ENCODE data around the gene PARS2. TPM values are rescaled to one million over a fixed set of nuclear protein-coding genes. Genes with fewer than 3 reads are reported as not detected.
"Not testable (repeated sequence)": the region's sequence is repeated elsewhere in the genome, so short reads cannot be mapped to it uniquely, and the experiment has no call there.

The PARS2 gene
- total RNA-seq, 2 donors from 2014 or later = 5.1 to 6.7 TPM

GRCh38 chr1:54784066-54784465 is 19.7 kb upstream of the PARS2 start:
- Mint-ChIP-seq H3K36me3 (no peaks in the 10 kb centered on the region), H3K27ac (no peak overlapping the region), H3K9me3 (no peaks in the 10 kb centered on the region)
- ATAC-seq (no peak), DNase-seq (ENCODE audit: low spot score in 2 of 2) (no peak)

- DNase-seq (ENCODE audit: low spot score in 2 of 2) = no peak
- Mint-ChIP-seq H3K9me3 (no peaks in the 10 kb centered on the region), H3K27ac (peak overlapping the region in 1 of 2 donors; percentile 1), H3K36me3 (no peaks in the 10 kb centered on the region)
- no peak for ATAC-seq
Measured at GRCh38 chr1:54782588-54782987, 18.3 kb upstream of the PARS2 start.

- no peak overlapping the region for H3K27ac Mint-ChIP-seq
- no peaks in the 10 kb centered on the region for H3K9me3 Mint-ChIP-seq
- DNase-seq (ENCODE audit: low spot score in 2 of 2) (no peak), ATAC-seq (no peak)
- H3K36me3 Mint-ChIP-seq = no peaks in the 10 kb centered on the region
Measured at GRCh38 chr1:54782156-54782555, 17.8 kb upstream of the PARS2 start.

- ATAC-seq = no peak
- no peak for DNase-seq (ENCODE audit: low spot score in 2 of 2)
- no peak overlapping the region for H3K27ac Mint-ChIP-seq
- H3K9me3 Mint-ChIP-seq = no peaks in the 10 kb centered on the region
- no peaks in the 10 kb centered on the region for H3K36me3 Mint-ChIP-seq
Measured at GRCh38 chr1:54781023-54781723, 16.9 kb upstream of the PARS2 start.

- no peaks in the 10 kb centered on the region for H3K9me3 Mint-ChIP-seq
- ATAC-seq (no peak), DNase-seq (ENCODE audit: low spot score in 2 of 2) (no peak)
- H3K36me3 Mint-ChIP-seq = no peaks in the 10 kb centered on the region
- H3K27ac Mint-ChIP-seq = no peak overlapping the region
Measured at GRCh38 chr1:54777431-54777830, 13.1 kb upstream of the PARS2 start.

- Mint-ChIP-seq H3K9me3 (no peaks in the 10 kb centered on the region), H3K27ac (no peak overlapping the region)
Measured at GRCh38 chr1:54777011-54777410, 12.7 kb upstream of the PARS2 start.

GRCh38 chr1:54775828-54776721 is 11.8 kb upstream of the PARS2 start:
- H3K36me3 Mint-ChIP-seq; ATAC-seq; H3K9me3 Mint-ChIP-seq; DNase-seq (ENCODE audit: low spot score in 2 of 2): not testable (repeated sequence)
- H3K27ac Mint-ChIP-seq = peak overlapping the region in 1 of 2 donors; percentile 52

More at GRCh38 chr1:54777011-54777410, 12.7 kb upstream of the PARS2 start:
- DNase-seq (ENCODE audit: low spot score in 2 of 2) (no peak), ATAC-seq (no peak)
- H3K36me3 Mint-ChIP-seq = no peaks in the 10 kb centered on the region

- Mint-ChIP-seq H3K27ac (no peak overlapping the region), H3K9me3 (no peaks in the 10 kb centered on the region), H3K36me3 (no peaks in the 10 kb centered on the region)
- no peak for DNase-seq (ENCODE audit: low spot score in 2 of 2)
- ATAC-seq = peak; percentile 49 to 64
Measured at GRCh38 chr1:54774820-54775498, 10.6 kb upstream of the PARS2 start.

- Mint-ChIP-seq H3K9me3 (no peaks in the 10 kb centered on the region), H3K27ac (peak overlapping the region in 1 of 2 donors; percentile 10)
Measured at GRCh38 chr1:54772951-54773350, 8.6 kb upstream of the PARS2 start.

GRCh38 chr1:54768093-54768492 is 3.8 kb upstream of the PARS2 start:
- H3K9me3 Mint-ChIP-seq = no peaks in the 10 kb centered on the region
- no peak for DNase-seq (ENCODE audit: low spot score in 2 of 2)
- H3K36me3 Mint-ChIP-seq = peaks cover 0 to 6% of the 10 kb centered on the region in 2 donors
- ATAC-seq = no peak
- no peak overlapping the region for H3K27ac Mint-ChIP-seq

More at GRCh38 chr1:54772951-54773350, 8.6 kb upstream of the PARS2 start:
- H3K36me3 Mint-ChIP-seq = no peaks in the 10 kb centered on the region
- ATAC-seq = no peak
- DNase-seq (ENCODE audit: low spot score in 2 of 2) = no peak

- DNase-seq (ENCODE audit: low spot score in 2 of 2) (no peak), ATAC-seq (no peak)
- Mint-ChIP-seq H3K27ac (no peak overlapping the region), H3K36me3 (peaks cover 0 to 6% of the 10 kb centered on the region in 2 donors), H3K9me3 (no peaks in the 10 kb centered on the region)
Measured at GRCh38 chr1:54767526-54767925, 3.2 kb upstream of the PARS2 start.

GRCh38 chr1:54766726-54767125 is 2.4 kb upstream of the PARS2 start:
- DNase-seq (ENCODE audit: low spot score in 2 of 2) (no peak), ATAC-seq (no peak)
- H3K27ac Mint-ChIP-seq = no peak overlapping the region
- peaks cover 0 to 6% of the 10 kb centered on the region in 2 donors for H3K36me3 Mint-ChIP-seq
- H3K9me3 Mint-ChIP-seq = no peaks in the 10 kb centered on the region

GRCh38 chr1:54764922-54765561 is 719 bp upstream of the PARS2 start:
- Mint-ChIP-seq H3K27ac (peak overlapping the region; percentile 95), H3K36me3 (peaks cover 0 to 6% of the 10 kb centered on the region in 2 donors), H3K9me3 (no peaks in the 10 kb centered on the region)
- ATAC-seq (peak; percentile 2 to 3), DNase-seq (ENCODE audit: low spot score in 2 of 2) (no peak)

- Mint-ChIP-seq H3K27ac (peak overlapping the region; percentile 95), H3K36me3 (peaks cover 0 to 6% of the 10 kb centered on the region in 2 donors), H3K9me3 (no peaks in the 10 kb centered on the region)
- ATAC-seq (no peak), DNase-seq (ENCODE audit: low spot score in 2 of 2) (no peak)
Measured at GRCh38 chr1:54763816-54764132, 549 bp downstream of the PARS2 start.

- H3K36me3 Mint-ChIP-seq = peaks cover 0 to under 1% of the 10 kb centered on the region in 2 donors
- ATAC-seq (no peak), DNase-seq (ENCODE audit: low spot score in 2 of 2) (no peak)
- peak overlapping the region in 1 of 2 donors; percentile 11 for H3K27ac Mint-ChIP-seq
- H3K9me3 Mint-ChIP-seq = no peaks in the 10 kb centered on the region
Measured at GRCh38 chr1:54758678-54759348, 5.5 kb downstream of the PARS2 start.

- Mint-ChIP-seq H3K36me3 (no peaks in the 10 kb centered on the region), H3K9me3 (no peaks in the 10 kb centered on the region), H3K27ac (no peak overlapping the region)
- no peak for DNase-seq (ENCODE audit: low spot score in 2 of 2)
- no peak for ATAC-seq
Measured at GRCh38 chr1:54757833-54758232, 6.5 kb downstream of the PARS2 start.

Measured in activated naive CD4-positive, alpha-beta T cell treated with anti-CD3 and anti-CD28 coated beads, Interleukin-2, amount 50 U/mL, for 72 hours (primary cell).